ENCODE data around the gene CSRP1. TPM values are rescaled to one million over a fixed set of nuclear protein-coding genes. Genes with fewer than 3 reads are reported as not detected.
A peak's percentile ranks its signal among the peaks of the same experiment; 100 is the strongest.

Gene CSRP1
- 10 to 100 TPM; 66.9 to 67.6 TPM for total RNA-seq
- 65.0 TPM for polyA plus RNA-seq

GRCh38 chr1:201506557-201507359 lies at the start of gene CSRP1:
TSS of gene CSRP1 (minus strand) at chr1:201507123. CDS start at chr1:201496303, 10,820 bp downstream.
- Histone ChIP-seq H3K27ac (ENCODE audit: low read depth, low read length) (peak within 1 kb of the TSS; percentile 78), H3K4me1 (ENCODE audit: insufficient read depth, low read length) (peaks cover 25% of the 10 kb centered on the region), H3K27me3 (ENCODE audit: insufficient read depth, low read length, poor library complexity, severe bottlenecking) (no peaks in the 10 kb centered on the region), H3K4me3 (ENCODE audit: low read length) (peak within 1 kb of the TSS; percentile 76), H3K9me3 (ENCODE audit: low read length) (no peaks in the 10 kb centered on the region), H3K36me3 (ENCODE audit: insufficient read depth, low read length) (no peaks in the 10 kb centered on the region)
- no peaks in the 10 kb centered on the region for H3K9me3 Mint-ChIP-seq
- ChIA-PET POLR2A (interaction anchor here (1.0 to 2.4 kb wide), 2 partner anchors 25 to 323 kb away, joined by 3 to 14 read pairs; no protein-coding TSS in a partner anchor), CTCF (interaction anchor here (1.2 to 19.3 kb wide), 6 partner anchors 9 to 321 kb away, joined by 3 to 406 read pairs (median 4); no protein-coding TSS in a partner anchor)
- H3K27ac Mint-ChIP-seq, result peak within 1 kb of the TSS; percentile 84 to 95 (median 92)
- peak within 1 kb of the TSS; percentile 83 to 94 (median 87) for H3K4me3 Mint-ChIP-seq
- H3K36me3 Mint-ChIP-seq, result peaks cover 0 to 6% (median 0%) of the 10 kb centered on the region in 3 donors
- peaks cover 35 to 50% (median 46%) of the 10 kb centered on the region in 3 donors for H3K4me1 Mint-ChIP-seq
- peak; percentile 62 to 88 (median 77) for DNase-seq
- no peaks in the 10 kb centered on the region for H3K27me3 Mint-ChIP-seq

- DNase-seq, result no peak
- Mint-ChIP-seq H3K9me3 (no peaks in the 10 kb centered on the region), H3K27me3 (peaks cover 8% of the 10 kb centered on the region in 2 donors), H3K27ac (no peak overlapping the region), H3K4me1 (peaks cover 2 to 10% (median 6%) of the 10 kb centered on the region in 3 donors), H3K4me3 (no peak overlapping the region), H3K36me3 (peaks cover 0 to 1% (median 0%) of the 10 kb centered on the region in 3 donors)
- no peaks in the 10 kb centered on the region for H3K9me3 ChIP-seq (ENCODE audit: low read length)
- H3K27ac ChIP-seq (ENCODE audit: low read depth, low read length), result no peak overlapping the region
- H3K27me3 ChIP-seq (ENCODE audit: insufficient read depth, low read length, poor library complexity, severe bottlenecking), result no peaks in the 10 kb centered on the region
- H3K4me3 ChIP-seq (ENCODE audit: low read length), result no peak overlapping the region
- ChIA-PET CTCF (no interaction called here), POLR2A (no interaction called here)
- H3K4me1 ChIP-seq (ENCODE audit: insufficient read depth, low read length), result no peaks in the 10 kb centered on the region
- no peaks in the 10 kb centered on the region for H3K36me3 ChIP-seq (ENCODE audit: insufficient read depth, low read length)
These were observed 48.6 kb upstream of the CSRP1 start for GRCh38 chr1:201555593-201555945.

GRCh38 chr1:201554789-201555592 lies 48.1 kb upstream of the CSRP1 start:
- no peak overlapping the region for H3K27ac Mint-ChIP-seq
- peaks cover 8% of the 10 kb centered on the region in 2 donors for H3K27me3 Mint-ChIP-seq
- ChIA-PET POLR2A (no interaction called here), CTCF (no interaction called here)
- no peaks in the 10 kb centered on the region for H3K36me3 ChIP-seq (ENCODE audit: insufficient read depth, low read length)
- H3K4me3 Mint-ChIP-seq, result no peak overlapping the region
- H3K4me1 ChIP-seq (ENCODE audit: insufficient read depth, low read length), result no peaks in the 10 kb centered on the region
- no peak for DNase-seq
- H3K9me3 ChIP-seq (ENCODE audit: low read length), result no peaks in the 10 kb centered on the region
- no peak overlapping the region for H3K4me3 ChIP-seq (ENCODE audit: low read length)
- H3K9me3 Mint-ChIP-seq, result no peaks in the 10 kb centered on the region
- no peaks in the 10 kb centered on the region for H3K27me3 ChIP-seq (ENCODE audit: insufficient read depth, low read length, poor library complexity, severe bottlenecking)
- peaks cover 2 to 8% (median 5%) of the 10 kb centered on the region in 3 donors for H3K4me1 Mint-ChIP-seq
- peaks cover 0 to 1% (median 0%) of the 10 kb centered on the region in 3 donors for H3K36me3 Mint-ChIP-seq
- H3K27ac ChIP-seq (ENCODE audit: low read depth, low read length), result no peak overlapping the region

GRCh38 chr1:201554190-201554600 lies 47.3 kb upstream of the CSRP1 start:
- no peaks in the 10 kb centered on the region for H3K9me3 Mint-ChIP-seq
- ChIA-PET CTCF (no interaction called here), POLR2A (no interaction called here)
- Histone ChIP-seq H3K36me3 (ENCODE audit: insufficient read depth, low read length) (no peaks in the 10 kb centered on the region), H3K4me3 (ENCODE audit: low read length) (no peak overlapping the region), H3K27ac (ENCODE audit: low read depth, low read length) (no peak overlapping the region), H3K27me3 (ENCODE audit: insufficient read depth, low read length, poor library complexity, severe bottlenecking) (no peaks in the 10 kb centered on the region), H3K4me1 (ENCODE audit: insufficient read depth, low read length) (no peaks in the 10 kb centered on the region), H3K9me3 (ENCODE audit: low read length) (no peaks in the 10 kb centered on the region)
- H3K27me3 Mint-ChIP-seq, result peaks cover 7 to 8% of the 10 kb centered on the region in 2 donors
- no peak for DNase-seq
- peak overlapping the region in 1 of 8 donors; percentile 28 for H3K27ac Mint-ChIP-seq
- no peak overlapping the region for H3K4me3 Mint-ChIP-seq
- no peaks in the 10 kb centered on the region for H3K4me1 Mint-ChIP-seq
- H3K36me3 Mint-ChIP-seq, result peaks cover 0 to 1% (median 0%) of the 10 kb centered on the region in 3 donors

GRCh38 chr1:201553496-201554189 lies 46.7 kb upstream of the CSRP1 start:
- no peaks in the 10 kb centered on the region for H3K4me1 Mint-ChIP-seq
- ChIA-PET POLR2A (no interaction called here), CTCF (no interaction called here)
- no peak overlapping the region for H3K4me3 Mint-ChIP-seq
- H3K27me3 Mint-ChIP-seq, result peaks cover 7 to 8% of the 10 kb centered on the region in 2 donors
- H3K27ac Mint-ChIP-seq, result no peak overlapping the region
- Histone ChIP-seq H3K27ac (ENCODE audit: low read depth, low read length) (no peak overlapping the region), H3K9me3 (ENCODE audit: low read length) (no peaks in the 10 kb centered on the region), H3K4me1 (ENCODE audit: insufficient read depth, low read length) (no peaks in the 10 kb centered on the region), H3K36me3 (ENCODE audit: insufficient read depth, low read length) (no peaks in the 10 kb centered on the region), H3K4me3 (ENCODE audit: low read length) (no peak overlapping the region), H3K27me3 (ENCODE audit: insufficient read depth, low read length, poor library complexity, severe bottlenecking) (no peaks in the 10 kb centered on the region)
- no peak for DNase-seq
- H3K36me3 Mint-ChIP-seq, result peaks cover 0 to 1% (median 0%) of the 10 kb centered on the region in 3 donors
- H3K9me3 Mint-ChIP-seq, result no peaks in the 10 kb centered on the region

- no peak for DNase-seq
- Histone ChIP-seq H3K27me3 (ENCODE audit: insufficient read depth, low read length, poor library complexity, severe bottlenecking) (peaks cover 2% of the 10 kb centered on the region), H3K36me3 (ENCODE audit: insufficient read depth, low read length) (no peaks in the 10 kb centered on the region), H3K4me3 (ENCODE audit: low read length) (no peak overlapping the region), H3K27ac (ENCODE audit: low read depth, low read length) (no peak overlapping the region), H3K9me3 (ENCODE audit: low read length) (no peaks in the 10 kb centered on the region), H3K4me1 (ENCODE audit: insufficient read depth, low read length) (no peaks in the 10 kb centered on the region)
- peaks cover 7 to 8% of the 10 kb centered on the region in 2 donors for H3K27me3 Mint-ChIP-seq
- no peaks in the 10 kb centered on the region for H3K4me1 Mint-ChIP-seq
- H3K36me3 Mint-ChIP-seq, result peaks cover 0 to 1% (median 0%) of the 10 kb centered on the region in 3 donors
- H3K4me3 Mint-ChIP-seq, result no peak overlapping the region
- no peak overlapping the region for H3K27ac Mint-ChIP-seq
- no peaks in the 10 kb centered on the region for H3K9me3 Mint-ChIP-seq
- ChIA-PET POLR2A (no interaction called here), CTCF (no interaction called here)
These were observed 46.0 kb upstream of the CSRP1 start for GRCh38 chr1:201552941-201553351.

GRCh38 chr1:201551877-201552731 lies 45.2 kb upstream of the CSRP1 start:
- Histone ChIP-seq H3K4me1 (ENCODE audit: insufficient read depth, low read length) (no peaks in the 10 kb centered on the region), H3K4me3 (ENCODE audit: low read length) (no peak overlapping the region), H3K27me3 (ENCODE audit: insufficient read depth, low read length, poor library complexity, severe bottlenecking) (peaks cover 3% of the 10 kb centered on the region), H3K9me3 (ENCODE audit: low read length) (no peaks in the 10 kb centered on the region), H3K36me3 (ENCODE audit: insufficient read depth, low read length) (no peaks in the 10 kb centered on the region), H3K27ac (ENCODE audit: low read depth, low read length) (no peak overlapping the region)
- H3K9me3 Mint-ChIP-seq, result no peaks in the 10 kb centered on the region
- no peaks in the 10 kb centered on the region for H3K4me1 Mint-ChIP-seq
- ChIA-PET CTCF (interaction anchor here (1.4 kb wide), 1 partner anchor 10 kb away, joined by 3 read pairs; no protein-coding TSS in a partner anchor), POLR2A (no interaction called here)
- peaks cover 9 to 12% of the 10 kb centered on the region in 2 donors for H3K27me3 Mint-ChIP-seq
- no peak for DNase-seq
- peak overlapping the region in 1 of 8 donors; percentile 47 for H3K27ac Mint-ChIP-seq
- H3K36me3 Mint-ChIP-seq, result peaks cover 0 to 1% (median 0%) of the 10 kb centered on the region in 3 donors
- H3K4me3 Mint-ChIP-seq, result no peak overlapping the region
